ENCODE results near the gene BEGAIN. TPM values are rescaled to one million over a fixed set of nuclear protein-coding genes. Genes with fewer than 3 reads are reported as not detected.

BEGAIN gene
- polyA plus RNA-seq, 1 donor from 2014 or later, result 10.9 TPM

DNA sequence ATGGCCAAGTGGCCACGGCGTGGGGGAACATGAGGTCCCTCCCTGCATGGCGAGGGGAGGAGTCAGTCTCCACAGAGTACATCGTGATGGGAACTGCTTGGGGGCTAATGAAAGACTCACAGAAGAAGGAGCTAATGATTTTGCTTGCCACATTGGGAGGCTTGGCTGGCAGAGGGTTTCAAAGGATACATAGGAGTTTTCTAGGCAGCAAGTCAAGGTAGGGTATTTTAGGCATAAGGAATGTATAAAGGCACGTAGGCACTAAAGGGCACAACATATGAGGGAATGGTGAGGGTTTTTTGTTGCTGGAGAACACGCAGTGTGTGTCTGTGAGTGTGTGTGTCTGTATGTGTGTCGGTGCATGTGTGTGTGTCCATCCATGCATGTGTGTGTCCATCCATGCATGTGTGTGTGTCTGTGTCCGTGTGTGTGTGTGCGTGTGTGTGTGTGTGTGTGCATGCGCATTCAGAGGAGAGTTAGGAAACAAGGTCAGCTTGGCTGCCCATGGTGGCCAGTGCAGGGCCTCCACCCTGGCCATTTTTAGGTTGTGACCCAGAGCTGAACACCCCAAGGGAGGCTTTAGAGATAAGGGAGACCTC, 84.5 kb downstream of the BEGAIN start:
- no peaks in the 10 kb centered on the region for H3K79me2 ChIP-seq (replicated peaks; ENCODE audit: insufficient read depth, low read length)
- H3K4me3 ChIP-seq (ENCODE audit: low read length), result no peak overlapping the region
- H2AFZ ChIP-seq (ENCODE audit: low read depth, low read length), result no peak overlapping the region
- no peak overlapping the region for H3K4me2 ChIP-seq (ENCODE audit: low read length)
- no peak overlapping the region for H3K27ac ChIP-seq (ENCODE audit: low read length)
- no peaks in the 10 kb centered on the region for H3K27me3 ChIP-seq (ENCODE audit: insufficient read depth, low read depth, low read length)
- H3K9me3 ChIP-seq (ENCODE audit: low read length), result no peaks in the 10 kb centered on the region
- no peak overlapping the region for H3K9ac ChIP-seq (ENCODE audit: low read length)
- no peaks in the 10 kb centered on the region for H3F3A ChIP-seq (ENCODE audit: insufficient read depth, low read length, poor library complexity, severe bottlenecking)
- H3K9me2 ChIP-seq (ENCODE audit: insufficient read depth, low read length), result no peaks in the 10 kb centered on the region
- no peaks in the 10 kb centered on the region for H3K36me3 ChIP-seq (ENCODE audit: insufficient read depth, low read length)
- H4K20me1 ChIP-seq (ENCODE audit: insufficient read depth), result no peaks in the 10 kb centered on the region
- TF ChIP-seq EP300 (conservative IDR thresholded peaks at IDR 0.05; ENCODE audit: poor library complexity, severe bottlenecking) (no peak), TAF1 (IDR thresholded peaks at IDR 0.05; ENCODE audit: low read depth) (no peak), EZH2 (IDR thresholded peaks at IDR 0.05; ENCODE audit: borderline replicate concordance, insufficient read depth, low read length, poor library complexity, severe bottlenecking) (no peak)
- TF ChIP-seq, protein P1, sequence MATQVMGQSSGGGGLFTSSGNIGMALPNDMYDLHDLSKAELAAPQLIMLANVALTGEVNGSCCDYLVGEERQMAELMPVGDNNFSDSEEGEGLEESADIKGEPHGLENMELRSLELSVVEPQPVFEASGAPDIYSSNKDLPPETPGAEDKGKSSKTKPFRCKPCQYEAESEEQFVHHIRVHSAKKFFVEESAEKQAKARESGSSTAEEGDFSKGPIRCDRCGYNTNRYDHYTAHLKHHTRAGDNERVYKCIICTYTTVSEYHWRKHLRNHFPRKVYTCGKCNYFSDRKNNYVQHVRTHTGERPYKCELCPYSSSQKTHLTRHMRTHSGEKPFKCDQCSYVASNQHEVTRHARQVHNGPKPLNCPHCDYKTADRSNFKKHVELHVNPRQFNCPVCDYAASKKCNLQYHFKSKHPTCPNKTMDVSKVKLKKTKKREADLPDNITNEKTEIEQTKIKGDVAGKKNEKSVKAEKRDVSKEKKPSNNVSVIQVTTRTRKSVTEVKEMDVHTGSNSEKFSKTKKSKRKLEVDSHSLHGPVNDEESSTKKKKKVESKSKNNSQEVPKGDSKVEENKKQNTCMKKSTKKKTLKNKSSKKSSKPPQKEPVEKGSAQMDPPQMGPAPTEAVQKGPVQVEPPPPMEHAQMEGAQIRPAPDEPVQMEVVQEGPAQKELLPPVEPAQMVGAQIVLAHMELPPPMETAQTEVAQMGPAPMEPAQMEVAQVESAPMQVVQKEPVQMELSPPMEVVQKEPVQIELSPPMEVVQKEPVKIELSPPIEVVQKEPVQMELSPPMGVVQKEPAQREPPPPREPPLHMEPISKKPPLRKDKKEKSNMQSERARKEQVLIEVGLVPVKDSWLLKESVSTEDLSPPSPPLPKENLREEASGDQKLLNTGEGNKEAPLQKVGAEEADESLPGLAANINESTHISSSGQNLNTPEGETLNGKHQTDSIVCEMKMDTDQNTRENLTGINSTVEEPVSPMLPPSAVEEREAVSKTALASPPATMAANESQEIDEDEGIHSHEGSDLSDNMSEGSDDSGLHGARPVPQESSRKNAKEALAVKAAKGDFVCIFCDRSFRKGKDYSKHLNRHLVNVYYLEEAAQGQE (IDR thresholded peaks at IDR 0.05; ENCODE audit: borderline replicate concordance), result no peak
- TF ChIP-seq, protein P2, sequence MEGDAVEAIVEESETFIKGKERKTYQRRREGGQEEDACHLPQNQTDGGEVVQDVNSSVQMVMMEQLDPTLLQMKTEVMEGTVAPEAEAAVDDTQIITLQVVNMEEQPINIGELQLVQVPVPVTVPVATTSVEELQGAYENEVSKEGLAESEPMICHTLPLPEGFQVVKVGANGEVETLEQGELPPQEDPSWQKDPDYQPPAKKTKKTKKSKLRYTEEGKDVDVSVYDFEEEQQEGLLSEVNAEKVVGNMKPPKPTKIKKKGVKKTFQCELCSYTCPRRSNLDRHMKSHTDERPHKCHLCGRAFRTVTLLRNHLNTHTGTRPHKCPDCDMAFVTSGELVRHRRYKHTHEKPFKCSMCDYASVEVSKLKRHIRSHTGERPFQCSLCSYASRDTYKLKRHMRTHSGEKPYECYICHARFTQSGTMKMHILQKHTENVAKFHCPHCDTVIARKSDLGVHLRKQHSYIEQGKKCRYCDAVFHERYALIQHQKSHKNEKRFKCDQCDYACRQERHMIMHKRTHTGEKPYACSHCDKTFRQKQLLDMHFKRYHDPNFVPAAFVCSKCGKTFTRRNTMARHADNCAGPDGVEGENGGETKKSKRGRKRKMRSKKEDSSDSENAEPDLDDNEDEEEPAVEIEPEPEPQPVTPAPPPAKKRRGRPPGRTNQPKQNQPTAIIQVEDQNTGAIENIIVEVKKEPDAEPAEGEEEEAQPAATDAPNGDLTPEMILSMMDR (IDR thresholded peaks at IDR 0.05; ENCODE audit: poor library complexity, severe bottlenecking), result no peak

DNA sequence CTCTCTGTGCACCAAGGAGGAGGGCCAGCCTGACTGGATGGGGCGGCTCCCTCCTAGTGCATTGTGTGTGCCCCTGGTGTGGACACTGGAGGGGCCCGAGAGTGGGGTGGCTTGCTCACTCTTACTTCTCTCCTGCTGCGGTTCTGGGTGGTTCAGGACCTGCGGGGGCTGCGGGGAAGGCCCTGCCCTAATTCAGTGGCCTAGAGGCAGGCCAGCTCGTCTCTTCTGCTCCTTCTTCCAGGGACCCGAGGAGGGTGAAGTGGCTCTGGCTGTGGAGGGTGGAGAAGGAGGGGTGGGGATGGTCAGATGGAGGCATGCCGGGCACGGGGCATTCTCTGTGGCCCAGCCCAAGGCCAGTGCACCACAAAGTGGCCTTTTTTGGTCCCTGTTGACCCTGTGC, 87.1 kb downstream of the BEGAIN start:
- no peak overlapping the region for H3K9ac ChIP-seq (ENCODE audit: low read length)
- no peaks in the 10 kb centered on the region for H3K9me2 ChIP-seq (ENCODE audit: insufficient read depth, low read length)
- H3K4me2 ChIP-seq (ENCODE audit: low read length), result no peak overlapping the region
- no peak overlapping the region for H3K27ac ChIP-seq (ENCODE audit: low read length)
- no peaks in the 10 kb centered on the region for H3K9me3 ChIP-seq (ENCODE audit: low read length)
- H3K27me3 ChIP-seq (ENCODE audit: insufficient read depth, low read depth, low read length), result no peaks in the 10 kb centered on the region
- H3K36me3 ChIP-seq (ENCODE audit: insufficient read depth, low read length), result no peaks in the 10 kb centered on the region
- H4K20me1 ChIP-seq (ENCODE audit: insufficient read depth), result no peaks in the 10 kb centered on the region
- no peak overlapping the region for H2AFZ ChIP-seq (ENCODE audit: low read depth, low read length)
- no peaks in the 10 kb centered on the region for H3K79me2 ChIP-seq (replicated peaks; ENCODE audit: insufficient read depth, low read length)
- H3K4me3 ChIP-seq (ENCODE audit: low read length), result no peak overlapping the region
- H3F3A ChIP-seq (ENCODE audit: insufficient read depth, low read length, poor library complexity, severe bottlenecking), result no peaks in the 10 kb centered on the region
- TF ChIP-seq, protein P2 (IDR thresholded peaks at IDR 0.05; ENCODE audit: poor library complexity, severe bottlenecking), result no peak
- no peak for TF ChIP-seq EZH2 (IDR thresholded peaks at IDR 0.05; ENCODE audit: borderline replicate concordance, insufficient read depth, low read length, poor library complexity, severe bottlenecking)
- TF ChIP-seq RAD21 (conservative IDR thresholded peaks at IDR 0.05), result no peak
- TF ChIP-seq MXI1 (conservative IDR thresholded peaks at IDR 0.05; ENCODE audit: poor library complexity, severe bottlenecking), result no peak
- TF ChIP-seq TAF1 (IDR thresholded peaks at IDR 0.05; ENCODE audit: low read depth), result no peak
